Fibroblast of lung (primary cell): ENCODE results near the gene EDC3. TPM values are rescaled to one million over a fixed set of nuclear protein-coding genes. Genes with fewer than 3 reads are reported as not detected.

Experiments used
- DNase-seq, 2 donors: peaks; one replicate each; pipeline versions ENCODE4 v3.0.0 to v3.0.0-alpha.2; 2010; ENCODE audit warnings: low read depth in 2 of 2
- H2AFZ ChIP-seq: 2 replicates; pipeline ENCODE4 v1.5.1; 2012; ENCODE audit warnings: low read length, control low read depth, inconsistent platforms
- H3K27ac ChIP-seq: 2 replicates; pipeline ENCODE4 v1.5.1; 2011; ENCODE audit warnings: low read length, control low read depth; ENCODE audit not compliant: insufficient read depth
- H3K27me3 ChIP-seq: 2 replicates; pipeline ENCODE4 v1.5.1; 2011; ENCODE audit warnings: mild to moderate bottlenecking, low read length; ENCODE audit not compliant: control insufficient read depth, insufficient read depth
- H3K36me3 ChIP-seq: 2 replicates; pipeline ENCODE4 v1.5.1; 2011; ENCODE audit warnings: low read length; ENCODE audit not compliant: control insufficient read depth, insufficient read depth
- H3K4me1 ChIP-seq: 2 replicates; pipeline ENCODE4 v1.5.1; 2011; ENCODE audit warnings: low read length; ENCODE audit not compliant: control insufficient read depth, insufficient read depth; ENCODE audit errors: extremely low read depth
- H3K4me2 ChIP-seq: 2 replicates; pipeline ENCODE4 v1.5.1; 2011; ENCODE audit warnings: low read length, control low read depth; ENCODE audit not compliant: insufficient read depth; ENCODE audit errors: extremely low read depth
- H3K4me3 ChIP-seq, 4 experiments: fragments of 200-600 bp in 1 of 4; sonication (generic) in 1 of 4; replicated peaks in 1 of 4; 2 replicates each; pipeline ENCODE4 v1.5.1; 2011 to 2016; ENCODE audit warnings: low read length in 4 of 4, low read depth in 3 of 4, mild to moderate bottlenecking in 3 of 4, control low read depth in 2 of 4, inconsistent platforms in 1 of 4, mixed read lengths in 1 of 4; ENCODE audit not compliant: insufficient read depth in 1 of 4; ENCODE audit errors: control extremely low read depth in 1 of 4
- H3K79me2 ChIP-seq: 2 replicates; pipeline ENCODE4 v1.5.1; 2012; ENCODE audit warnings: mild to moderate bottlenecking, low read length, inconsistent platforms; ENCODE audit not compliant: control insufficient read depth, insufficient read depth
- H3K9ac ChIP-seq: 2 replicates; pipeline ENCODE4 v1.5.1; 2011; ENCODE audit warnings: mild to moderate bottlenecking, low read length, control low read depth; ENCODE audit not compliant: insufficient read depth
- H3K9me3 ChIP-seq: 2 replicates; pipeline ENCODE4 v1.5.1; 2012; ENCODE audit warnings: low read depth, low read length; ENCODE audit not compliant: control insufficient read depth, insufficient read depth
- H4K20me1 ChIP-seq: 2 replicates; pipeline ENCODE4 v1.5.1; 2011; ENCODE audit warnings: low read length; ENCODE audit not compliant: control insufficient read depth, insufficient read depth; ENCODE audit errors: extremely low read depth
- EZH2 ChIP-seq: IDR thresholded peaks from 2 replicates; pipeline ENCODE4 v1.5.1; 2012; ENCODE audit warnings: low read length, control low read depth, mild to moderate bottlenecking; ENCODE audit errors: missing control alignments
- polyA plus RNA-seq, 2 donors: library from polyadenylated mRNA; depleted of rRNA in 1 of 2; stranded (reverse) in 1 of 2; unstranded in 1 of 2; fragments of >200 nt; gene quantifications; 2 replicates each; pipeline ENCODE4 v1.2.1, GENCODE V29; 2011 to 2012; ENCODE audit warnings: missing spikeins in 1 of 2
- total RNA-seq: library from RNA; depleted of rRNA; stranded (reverse); fragments of >200 nt; gene quantifications from 2 replicates; pipeline ENCODE4 v1.2.1, GENCODE V29; 2014
- TF ChIP-seq, protein P1 (sequence below), 2 donors: IDR thresholded peaks in 1 of 2; conservative IDR thresholded peaks in 1 of 2; 1 replicate in 1 of 2; 2 replicates in 1 of 2; pipeline ENCODE4 v1.5.1; 2011 to 2012; ENCODE audit warnings: low read length in 2 of 2, control low read depth in 1 of 2, inconsistent platforms in 1 of 2, low read depth in 1 of 2, mild to moderate bottlenecking in 1 of 2

The EDC3 gene
- total and polyA plus RNA-seq, 2 donors (not counting 1 experiment from before 2014, with no cell fraction given) = 8.9 to 25.8 TPM

- no peak overlapping the region for H3K27ac ChIP-seq
- peaks cover 24% of the 10 kb centered on the region for H3K27me3 ChIP-seq
- no peak overlapping the region for H3K4me2 ChIP-seq
- no peak overlapping the region for H3K9ac ChIP-seq
- DNase-seq = no peak
- H3K79me2 ChIP-seq = peaks cover 12% of the 10 kb centered on the region
- H2AFZ ChIP-seq = no peak overlapping the region
- H3K9me3 ChIP-seq = no peaks in the 10 kb centered on the region
- H4K20me1 ChIP-seq = peaks cover 1% of the 10 kb centered on the region
- H3K4me3 ChIP-seq = no peak overlapping the region
- TF ChIP-seq, protein P1, sequence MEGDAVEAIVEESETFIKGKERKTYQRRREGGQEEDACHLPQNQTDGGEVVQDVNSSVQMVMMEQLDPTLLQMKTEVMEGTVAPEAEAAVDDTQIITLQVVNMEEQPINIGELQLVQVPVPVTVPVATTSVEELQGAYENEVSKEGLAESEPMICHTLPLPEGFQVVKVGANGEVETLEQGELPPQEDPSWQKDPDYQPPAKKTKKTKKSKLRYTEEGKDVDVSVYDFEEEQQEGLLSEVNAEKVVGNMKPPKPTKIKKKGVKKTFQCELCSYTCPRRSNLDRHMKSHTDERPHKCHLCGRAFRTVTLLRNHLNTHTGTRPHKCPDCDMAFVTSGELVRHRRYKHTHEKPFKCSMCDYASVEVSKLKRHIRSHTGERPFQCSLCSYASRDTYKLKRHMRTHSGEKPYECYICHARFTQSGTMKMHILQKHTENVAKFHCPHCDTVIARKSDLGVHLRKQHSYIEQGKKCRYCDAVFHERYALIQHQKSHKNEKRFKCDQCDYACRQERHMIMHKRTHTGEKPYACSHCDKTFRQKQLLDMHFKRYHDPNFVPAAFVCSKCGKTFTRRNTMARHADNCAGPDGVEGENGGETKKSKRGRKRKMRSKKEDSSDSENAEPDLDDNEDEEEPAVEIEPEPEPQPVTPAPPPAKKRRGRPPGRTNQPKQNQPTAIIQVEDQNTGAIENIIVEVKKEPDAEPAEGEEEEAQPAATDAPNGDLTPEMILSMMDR (conservative IDR thresholded peaks at IDR 0.05 in 1 of 2, IDR thresholded peaks at IDR 0.05 in 1 of 2; ENCODE audit: low read depth in 1 of 2, low read length in 2 of 2) = no peak
- no peak for TF ChIP-seq EZH2
- H3K36me3 ChIP-seq = no peaks in the 10 kb centered on the region
- H3K4me1 ChIP-seq = peaks cover under 1% of the 10 kb centered on the region
Measured at GRCh38 chr15:74611834-74612233, 84.0 kb downstream of the EDC3 start.

GRCh38 chr15:74611341-74611740, 84.5 kb downstream of the EDC3 start:
- Histone ChIP-seq H3K4me3 (no peak overlapping the region), H3K79me2 (peaks cover 7% of the 10 kb centered on the region), H3K4me2 (no peak overlapping the region), H3K9ac (no peak overlapping the region), H4K20me1 (no peaks in the 10 kb centered on the region), H3K27ac (no peak overlapping the region), H3K4me1 (no peaks in the 10 kb centered on the region), H3K36me3 (no peaks in the 10 kb centered on the region), H3K27me3 (peaks cover 24% of the 10 kb centered on the region), H3K9me3 (no peaks in the 10 kb centered on the region), H2AFZ (no peak overlapping the region)
- no peak for DNase-seq
- no peak for TF ChIP-seq EZH2
- TF ChIP-seq, protein P1 (conservative IDR thresholded peaks at IDR 0.05 in 1 of 2, IDR thresholded peaks at IDR 0.05 in 1 of 2; ENCODE audit: low read depth in 1 of 2, low read length in 2 of 2) = no peak

- Histone ChIP-seq H3K27me3 (peaks cover 24% of the 10 kb centered on the region), H3K4me1 (no peaks in the 10 kb centered on the region), H3K79me2 (no peaks in the 10 kb centered on the region), H3K27ac (no peak overlapping the region), H3K9ac (no peak overlapping the region), H3K9me3 (no peaks in the 10 kb centered on the region), H3K4me2 (no peak overlapping the region), H4K20me1 (no peaks in the 10 kb centered on the region), H3K36me3 (no peaks in the 10 kb centered on the region), H3K4me3 (no peak overlapping the region), H2AFZ (no peak overlapping the region)
- peak in 1 of 2 donors; percentile 31 for DNase-seq
- TF ChIP-seq, protein P1 (conservative IDR thresholded peaks at IDR 0.05 in 1 of 2, IDR thresholded peaks at IDR 0.05 in 1 of 2; ENCODE audit: low read depth in 1 of 2, low read length in 2 of 2) = no peak
- no peak for TF ChIP-seq EZH2
Measured at GRCh38 chr15:74610302-74610951, 85.4 kb downstream of the EDC3 start.
